NCI-H1694 treated with DMSO at 0.1 percent for 48 hours (cell line): Measurements from ENCODE around the gene HDGFL3.
"Not testable (repeated sequence)": the region's sequence is repeated elsewhere in the genome, so short reads cannot be mapped to it uniquely, and the experiment has no call there.

Experiments
- DNase-seq: peaks from one replicate; lab custom pipeline; 2025; lab: John Stamatoyannopoulos, UW

Gene HDGFL3

DNA sequence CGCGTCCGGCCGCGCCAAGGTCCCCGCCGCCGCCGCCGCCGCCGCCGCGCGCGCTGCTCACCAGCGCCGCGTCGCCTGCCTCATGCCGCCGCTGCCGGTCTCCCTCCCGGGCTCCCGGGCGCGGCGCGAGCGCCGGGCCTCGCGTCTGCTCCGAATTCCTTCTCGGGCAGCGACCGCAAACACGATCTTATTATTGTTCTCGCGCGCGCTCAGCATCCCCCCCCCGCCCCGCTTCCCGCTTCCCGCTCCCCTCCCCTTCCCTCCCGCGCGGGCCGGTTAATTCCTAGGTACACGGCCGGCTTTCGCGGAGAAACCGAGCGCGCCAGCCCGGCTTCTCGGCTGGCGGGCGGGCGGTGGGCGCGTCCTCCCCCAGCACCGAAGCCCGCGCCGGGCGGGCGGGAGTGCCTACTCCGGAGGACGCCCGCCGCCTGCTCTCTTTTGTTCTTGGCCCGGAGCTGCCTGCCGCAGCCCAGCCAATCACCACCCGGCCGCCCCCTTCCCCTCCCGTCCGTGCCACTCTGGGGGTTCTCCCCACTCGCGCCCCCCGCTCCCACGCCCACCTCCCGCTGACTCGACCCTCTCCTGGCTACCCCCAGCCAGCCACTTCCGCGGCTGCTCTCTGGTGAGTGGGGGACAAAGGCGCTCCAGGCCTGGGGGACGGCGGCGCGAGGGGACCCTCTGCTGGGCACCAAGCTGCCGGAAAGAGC lies at the start of gene HDGFL3:
TSS of gene HDGFL3 (minus strand) at position 164 of the 707 bp plus-strand sequence. CDS start 409 bp downstream, outside the sequence.
- DNase-seq, result no peak

DNA sequence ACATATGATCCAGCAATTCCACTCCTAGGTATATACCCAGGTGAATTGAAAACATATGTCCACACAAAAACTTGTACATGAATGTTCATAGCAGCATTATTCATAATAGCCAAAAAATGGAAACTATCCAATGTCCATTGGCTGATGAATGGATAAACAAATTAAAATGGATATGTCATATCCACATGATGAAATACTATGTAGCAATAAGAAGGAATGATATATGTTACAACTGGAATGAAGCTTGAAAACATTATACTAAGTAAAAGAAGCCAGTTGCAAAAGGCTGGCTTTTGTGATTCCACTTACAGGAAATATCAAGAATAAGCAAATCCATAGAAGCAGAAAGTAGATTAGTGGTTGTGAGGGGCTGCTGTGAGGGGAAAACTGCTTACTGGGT lies 43.2 kb upstream of the HDGFL3 start:
- DNase-seq, result no peak

DNA sequence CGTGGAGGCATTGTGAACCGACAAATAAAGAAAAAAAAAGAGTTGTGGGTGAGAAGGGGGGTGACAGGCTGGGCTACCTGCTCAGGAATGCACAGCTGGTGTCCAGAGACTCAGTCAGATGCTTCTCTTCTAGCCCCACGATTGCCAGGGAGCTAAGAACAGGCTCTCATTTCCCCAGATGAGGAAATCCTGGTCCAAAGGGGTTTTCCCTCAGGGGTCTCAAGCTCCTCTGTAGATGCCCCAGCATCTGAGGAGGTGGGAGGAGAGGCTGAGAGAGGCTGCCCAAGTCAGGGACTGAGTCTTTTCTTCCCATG lies 41.4 kb upstream of the HDGFL3 start:
- DNase-seq, result no peak

DNA sequence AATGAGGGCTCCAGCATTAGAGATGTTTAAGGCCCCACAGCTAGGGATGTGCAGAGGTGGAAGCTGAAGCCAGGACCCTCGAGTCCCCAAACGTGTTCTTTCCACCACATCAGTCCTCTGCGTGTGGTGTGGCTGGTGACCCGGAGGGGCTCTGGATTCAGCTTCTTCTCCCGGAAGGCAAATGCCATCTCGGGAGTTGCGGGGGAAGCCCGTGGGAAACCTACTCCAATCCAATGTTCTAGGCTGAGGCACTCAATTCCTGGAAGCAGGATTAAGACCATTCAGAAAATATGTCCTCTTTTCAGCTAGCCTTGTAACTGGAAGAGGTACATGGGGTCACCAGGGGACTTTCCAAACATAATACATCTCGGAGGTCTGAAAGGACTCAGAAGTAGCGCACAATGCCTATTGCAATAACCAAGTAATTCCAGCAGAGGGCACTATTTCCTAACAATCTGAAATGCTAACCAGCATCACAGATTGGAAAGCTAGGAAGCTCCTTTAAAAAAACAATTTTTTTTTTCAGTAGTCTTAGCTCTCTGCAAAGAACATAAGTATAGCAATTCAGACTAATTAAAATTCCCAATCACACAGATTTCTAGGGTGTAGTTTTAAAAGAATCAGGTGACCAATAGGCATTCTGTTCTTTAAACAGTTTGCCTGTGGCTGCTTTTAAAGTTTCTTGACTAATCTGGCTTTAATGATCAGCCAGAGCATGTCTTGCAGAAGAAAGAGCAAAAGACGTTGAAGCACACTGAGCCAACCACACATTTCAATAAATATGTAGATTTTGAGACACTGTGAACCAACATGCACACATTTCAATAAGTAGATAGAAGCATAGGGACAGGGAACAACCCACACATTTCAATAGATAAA lies 40.8 kb upstream of the HDGFL3 start:
- DNase-seq, result peak; percentile 53

DNA sequence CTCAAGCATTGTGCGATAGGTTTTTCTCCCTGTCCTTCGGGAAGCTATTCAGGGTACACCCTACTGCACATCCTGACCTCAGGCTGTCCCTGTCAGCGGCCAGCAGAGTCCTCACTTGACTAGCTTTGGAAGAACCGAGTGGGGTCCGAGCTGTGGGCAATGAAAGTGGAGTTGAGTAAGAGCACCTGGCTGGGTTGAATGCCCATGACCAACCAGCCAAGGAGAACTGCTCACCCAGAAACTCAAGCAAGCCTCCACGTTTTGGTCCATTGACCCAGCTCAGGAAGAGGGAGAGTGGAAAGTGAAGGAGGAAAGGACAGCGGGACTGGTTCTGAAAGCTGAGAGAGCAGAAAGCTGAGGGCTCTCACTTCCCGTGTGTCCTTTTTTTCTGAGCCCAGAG lies 36.0 kb upstream of the HDGFL3 start:
- no peak for DNase-seq

DNA sequence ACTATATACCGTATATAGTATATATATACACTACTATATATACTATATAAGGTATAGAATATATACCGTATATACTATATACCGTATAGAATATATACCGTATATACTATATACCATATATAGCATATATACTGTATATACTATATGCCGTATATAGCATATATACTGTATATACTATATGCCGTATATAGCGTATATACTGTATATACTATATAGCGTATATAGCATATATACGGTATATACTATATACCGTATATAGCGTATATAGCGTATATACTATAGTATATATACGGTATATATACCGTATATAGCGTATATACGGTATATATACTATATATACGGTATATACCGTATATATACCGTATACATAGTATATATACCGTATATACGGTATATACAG lies 22.6 kb upstream of the HDGFL3 start:
- DNase-seq, result no peak

DNA sequence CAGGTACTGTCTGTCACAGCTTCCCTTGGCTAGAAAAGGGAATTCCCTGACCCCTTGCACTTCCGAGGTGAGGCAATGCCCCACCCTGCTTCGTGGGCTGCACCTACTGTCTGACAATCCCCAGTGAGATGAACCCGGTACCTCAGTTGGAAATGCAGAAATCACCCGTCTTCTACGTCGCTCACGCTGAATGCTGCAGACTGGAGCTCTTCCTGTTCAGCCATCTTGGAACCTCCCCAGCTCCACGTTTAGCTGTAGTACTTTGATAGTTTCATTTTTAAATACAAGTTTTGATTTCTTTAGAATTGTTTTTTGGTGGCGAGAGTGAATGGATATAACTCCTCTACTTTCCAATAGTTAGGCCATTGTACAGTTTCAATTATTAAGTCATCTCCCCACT lies 17.8 kb upstream of the HDGFL3 start:
- DNase-seq, result no peak

DNA sequence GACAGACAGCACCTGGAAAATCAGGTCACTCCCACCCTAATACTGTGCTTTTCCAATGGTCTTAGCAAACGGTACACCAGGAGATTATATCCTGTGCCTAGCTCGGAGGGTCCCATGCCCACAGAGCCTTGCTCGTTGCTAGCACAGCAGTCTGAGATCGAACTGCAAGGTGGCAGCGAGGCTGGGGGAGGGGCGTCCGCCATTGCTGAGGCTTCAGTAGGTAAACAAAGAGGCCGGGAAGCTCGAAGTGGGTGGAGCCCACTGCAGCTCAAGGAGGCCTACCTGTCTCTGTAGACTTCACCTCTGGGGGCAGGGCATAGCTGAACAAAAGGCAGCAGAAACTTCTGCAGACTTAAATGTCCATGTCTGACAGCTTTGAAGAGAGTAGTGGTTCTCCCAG lies 14.2 kb upstream of the HDGFL3 start:
- not testable (repeated sequence) for DNase-seq

DNA sequence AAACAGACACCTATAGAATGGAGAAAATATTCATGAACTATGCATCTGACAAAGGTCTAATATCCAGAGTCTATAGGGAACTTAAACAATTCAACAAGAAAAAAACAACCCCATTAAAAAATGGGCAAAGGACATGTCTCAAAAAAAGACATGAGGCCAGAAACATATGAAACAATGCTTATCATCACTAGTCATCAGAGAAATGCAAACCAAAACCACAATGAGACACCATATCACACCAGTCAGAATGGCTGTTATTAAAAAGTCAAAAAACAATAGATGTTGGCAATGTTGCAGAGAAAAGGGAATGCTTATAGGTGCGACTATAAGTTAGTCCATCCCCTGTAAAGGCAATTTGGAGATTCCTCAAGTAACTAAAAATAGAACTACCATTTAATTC lies 11.4 kb upstream of the HDGFL3 start:
- no peak for DNase-seq

DNA sequence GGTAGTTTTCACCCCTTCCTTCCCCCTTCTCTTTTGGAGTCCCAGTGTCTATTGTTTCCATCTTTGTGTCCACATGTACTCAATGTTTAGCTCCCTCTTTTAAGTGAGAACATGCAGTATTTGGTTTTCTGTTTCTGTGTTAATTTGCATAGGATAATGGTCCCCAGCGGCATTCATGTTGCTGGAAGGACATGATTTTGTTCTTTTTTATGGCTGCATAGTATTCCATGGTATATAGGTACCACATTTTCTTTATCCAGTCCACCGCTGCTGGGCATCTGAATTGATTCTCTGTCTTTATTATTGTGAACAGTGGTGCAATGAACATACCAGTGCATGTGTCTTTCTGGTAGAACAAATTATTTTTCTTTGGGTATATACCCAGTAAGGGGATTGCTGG lies 7.7 kb upstream of the HDGFL3 start:
- no peak for DNase-seq

DNA sequence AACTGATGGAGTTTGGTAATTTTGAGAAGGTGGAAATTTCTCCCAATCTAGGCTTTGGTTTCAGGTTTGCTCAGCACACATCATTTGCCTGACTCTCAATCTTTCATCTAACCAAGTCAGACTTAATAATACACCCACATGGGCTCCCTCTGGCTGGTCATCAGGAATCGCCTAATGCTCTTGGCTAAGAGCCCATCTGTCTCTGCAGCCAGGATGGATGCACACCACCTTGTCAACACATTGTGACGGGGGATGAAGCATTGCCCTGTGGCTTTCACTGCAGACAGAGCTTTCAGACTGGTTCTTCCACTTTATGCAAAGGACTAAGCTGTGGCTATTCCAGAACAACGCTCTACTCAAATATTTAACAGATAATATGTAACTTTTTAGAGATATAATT lies 3.0 kb upstream of the HDGFL3 start:
- no peak for DNase-seq

DNA sequence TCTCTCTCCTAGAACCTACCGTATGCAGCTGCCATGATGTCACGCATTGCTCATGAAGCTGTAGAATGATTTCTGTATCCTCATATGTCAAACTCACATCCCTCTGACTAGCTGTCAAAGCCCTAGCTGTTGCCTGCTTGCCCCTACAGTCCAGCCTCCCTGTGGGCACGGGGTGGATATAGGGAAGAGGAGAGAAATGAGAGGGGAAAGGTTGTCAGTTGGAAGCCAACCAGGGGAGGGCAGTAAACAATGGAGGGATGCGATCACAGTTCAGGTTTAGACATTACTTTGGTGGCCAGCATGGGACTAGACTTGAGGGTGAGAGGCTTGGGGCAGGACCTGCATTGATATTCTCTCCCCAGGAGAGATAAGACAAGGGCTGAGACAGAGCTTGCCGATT lies 1.7 kb upstream of the HDGFL3 start:
- DNase-seq, result no peak

DNA sequence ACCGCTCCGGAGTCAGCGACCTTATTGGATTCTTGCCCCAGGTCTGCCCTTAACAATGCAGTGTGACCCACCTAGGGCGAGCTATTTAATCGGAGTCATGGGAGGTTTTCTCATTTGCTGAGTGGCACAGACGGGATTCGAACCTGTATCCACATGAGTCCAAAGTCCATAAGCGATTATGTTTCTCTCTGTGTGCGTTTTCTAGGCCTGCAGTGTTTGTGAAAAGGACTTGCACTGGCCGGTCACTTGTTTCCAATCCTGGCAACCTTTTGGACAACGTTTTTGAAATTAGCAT lies 691 bp upstream of the HDGFL3 start:
- DNase-seq, result peak; percentile 25

DNA sequence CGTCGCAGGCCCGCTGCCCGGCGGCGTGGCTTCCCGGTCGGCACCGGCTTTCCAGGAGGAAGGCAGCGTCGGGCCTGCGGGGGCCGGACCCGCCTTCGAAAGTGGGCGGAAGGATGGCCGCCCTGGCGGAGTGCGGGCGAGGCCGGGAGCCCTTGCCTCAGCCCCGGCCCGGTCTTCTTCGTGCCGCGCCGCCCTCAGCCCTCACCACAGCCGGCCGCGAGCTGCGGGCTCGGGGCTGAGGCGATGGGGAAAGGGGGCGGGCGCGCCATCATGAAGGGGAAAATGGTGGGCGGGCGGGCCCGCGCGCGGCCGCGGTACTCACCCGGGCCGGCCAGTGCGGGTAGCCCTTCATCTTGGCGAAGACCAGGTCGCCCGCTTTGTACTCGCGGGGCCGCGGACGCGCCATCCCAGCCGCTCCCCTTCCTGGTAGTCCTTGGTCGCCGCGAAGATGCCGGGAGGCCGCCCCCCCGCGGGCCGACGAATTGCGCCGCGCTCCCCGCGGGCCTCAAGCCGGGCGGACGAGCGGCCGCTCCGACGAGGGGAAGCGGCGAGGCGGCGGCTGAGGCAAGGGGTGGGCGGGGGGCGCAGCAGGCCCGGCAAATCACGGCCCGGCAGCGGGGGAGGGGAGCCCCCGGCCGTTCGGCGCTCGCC lies 489 bp downstream of the HDGFL3 start:
- no peak for DNase-seq

DNA sequence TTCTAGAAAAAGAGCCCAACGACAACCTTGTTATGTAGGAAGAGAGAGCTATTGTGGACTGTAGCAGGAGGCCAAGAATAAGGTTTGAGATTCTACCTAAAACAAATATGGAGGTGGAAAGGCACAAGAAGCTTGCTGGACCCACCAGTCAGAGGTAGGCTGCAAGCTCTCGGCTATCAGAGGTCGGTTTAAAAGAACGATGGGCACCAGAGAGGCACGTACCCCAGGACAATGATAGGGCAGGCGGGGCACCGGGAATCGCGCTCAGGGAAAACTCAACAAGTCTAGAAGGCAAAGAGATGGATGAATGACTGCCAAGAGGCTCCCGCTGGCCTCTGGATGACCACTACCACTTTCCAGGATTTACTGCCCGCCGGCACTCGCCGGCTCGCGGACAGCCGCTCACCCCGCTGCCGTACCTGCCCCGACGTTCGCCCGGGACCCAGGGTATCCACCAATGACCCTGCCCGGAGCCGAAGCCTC lies 1.1 kb downstream of the HDGFL3 start:
- no peak for DNase-seq

DNA sequence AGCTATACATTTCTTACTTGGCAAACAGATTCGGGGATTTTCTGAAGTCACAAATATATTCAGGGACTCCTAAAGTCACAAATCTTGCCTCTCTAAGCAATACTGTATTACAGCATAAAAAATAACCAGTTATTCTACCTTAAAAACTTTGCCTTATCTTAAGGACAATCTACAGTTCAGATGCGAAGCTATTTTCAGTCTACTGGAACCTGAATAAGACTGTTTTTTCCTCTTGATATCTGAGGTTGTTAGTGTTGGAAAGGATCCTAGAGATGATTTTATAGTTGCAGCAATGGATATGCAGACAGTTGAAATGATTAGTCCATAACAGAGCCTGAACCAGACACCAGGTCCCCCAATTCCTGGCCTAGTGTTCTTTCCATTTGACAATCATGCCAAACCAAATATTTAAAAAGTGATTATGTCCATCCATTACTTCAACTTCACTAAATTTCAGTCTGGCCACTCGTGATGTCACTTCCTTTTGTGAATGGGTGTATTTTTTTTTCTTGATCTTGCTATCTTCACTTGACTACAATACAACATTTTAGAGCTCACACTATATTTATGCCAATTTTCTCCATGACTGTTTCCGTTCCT lies 1.8 kb downstream of the HDGFL3 start:
- peak; percentile 7 for DNase-seq

DNA sequence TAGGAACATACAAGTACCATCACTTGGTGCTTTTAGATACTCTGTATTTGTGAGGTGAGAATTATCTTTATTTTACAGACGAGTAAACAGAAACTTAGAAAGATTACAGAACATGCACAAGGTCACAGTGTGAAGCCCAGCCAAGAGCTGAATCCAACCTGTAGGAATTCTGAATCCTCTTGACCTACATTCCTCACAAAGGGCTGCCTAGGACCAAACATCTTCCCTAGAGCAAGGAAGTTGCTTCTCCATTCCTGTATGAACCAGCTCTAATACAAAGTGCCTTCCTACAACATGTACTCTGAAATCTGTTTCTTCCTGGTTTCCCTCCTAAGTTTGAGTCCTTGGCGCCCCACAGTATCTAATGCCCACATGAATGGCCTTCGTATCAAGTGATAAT lies 2.9 kb downstream of the HDGFL3 start:
- no peak for DNase-seq

DNA sequence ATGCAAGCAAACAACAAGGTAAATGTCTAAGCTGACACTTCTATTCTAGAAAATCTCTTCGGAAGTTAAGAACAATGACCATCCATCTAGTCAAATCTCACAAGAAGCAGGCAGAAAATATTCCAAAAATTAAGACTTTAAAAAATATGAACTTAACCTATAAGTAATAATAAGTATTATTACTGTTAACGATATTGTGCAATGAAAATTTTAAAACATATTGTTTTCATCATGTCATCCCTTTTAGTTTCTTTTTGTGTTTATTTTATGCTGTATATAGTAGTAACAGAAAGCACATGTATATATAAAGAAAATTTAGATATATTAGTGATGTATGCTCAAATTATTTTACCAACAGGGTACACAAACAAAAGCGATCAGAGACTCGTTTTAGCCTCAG lies 4.1 kb downstream of the HDGFL3 start:
- DNase-seq, result no peak

DNA sequence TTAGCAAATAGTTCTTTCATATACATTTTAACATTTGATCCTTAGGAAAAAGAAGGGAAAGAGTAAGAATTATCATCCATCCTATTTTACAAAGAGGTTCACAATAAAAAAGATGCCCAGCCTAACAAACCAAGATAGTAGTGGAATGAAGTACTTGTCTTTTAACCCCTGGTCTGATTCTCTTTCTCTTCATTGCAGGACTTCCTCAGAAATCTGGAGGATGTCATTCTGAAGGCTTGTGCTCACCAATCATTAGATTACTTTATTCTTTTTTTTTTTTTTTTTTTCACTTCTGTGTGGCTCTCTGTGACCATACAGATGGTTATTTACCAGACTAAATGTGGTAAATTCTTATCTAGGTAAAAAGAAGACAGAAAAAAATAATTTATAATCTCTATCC lies 7.0 kb downstream of the HDGFL3 start:
- no peak for DNase-seq

DNA sequence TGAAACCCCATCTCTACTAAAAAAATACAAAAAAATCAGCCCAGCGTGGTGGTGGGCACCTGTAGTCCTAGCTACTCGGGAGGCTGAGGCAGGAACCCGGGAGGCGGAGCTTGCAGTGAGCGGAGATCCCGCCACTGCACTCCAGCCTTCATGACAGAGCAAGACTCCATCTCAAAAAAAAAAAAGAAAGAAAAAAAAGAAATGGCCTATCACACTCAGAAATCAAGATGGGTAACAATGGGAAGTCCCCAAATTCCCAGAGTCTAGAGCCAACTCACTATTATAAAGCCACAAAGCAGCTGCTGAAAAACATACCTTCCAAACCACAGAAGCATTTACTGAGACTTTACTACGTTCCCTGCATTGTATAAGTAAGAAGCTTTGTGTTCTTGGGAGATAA lies 7.5 kb downstream of the HDGFL3 start:
- DNase-seq, result no peak

DNA sequence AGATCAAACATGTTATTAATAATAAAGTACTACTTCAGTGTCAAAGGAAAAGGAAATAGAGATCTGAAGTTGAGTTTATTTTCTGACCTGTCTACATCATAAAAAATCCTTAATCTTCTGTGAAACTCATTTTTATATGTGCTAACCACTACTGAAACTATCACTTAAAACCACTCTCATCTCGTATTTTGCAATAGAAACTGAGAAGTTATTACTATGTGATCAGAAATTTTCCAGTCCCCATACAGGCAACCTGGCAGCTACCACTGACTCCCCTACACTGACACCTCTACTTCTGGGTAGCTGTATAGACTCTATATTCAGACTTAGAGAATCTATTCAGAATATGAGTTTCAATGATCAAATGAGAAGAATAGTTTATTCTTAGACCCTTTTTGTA lies 8.3 kb downstream of the HDGFL3 start:
- no peak for DNase-seq

DNA sequence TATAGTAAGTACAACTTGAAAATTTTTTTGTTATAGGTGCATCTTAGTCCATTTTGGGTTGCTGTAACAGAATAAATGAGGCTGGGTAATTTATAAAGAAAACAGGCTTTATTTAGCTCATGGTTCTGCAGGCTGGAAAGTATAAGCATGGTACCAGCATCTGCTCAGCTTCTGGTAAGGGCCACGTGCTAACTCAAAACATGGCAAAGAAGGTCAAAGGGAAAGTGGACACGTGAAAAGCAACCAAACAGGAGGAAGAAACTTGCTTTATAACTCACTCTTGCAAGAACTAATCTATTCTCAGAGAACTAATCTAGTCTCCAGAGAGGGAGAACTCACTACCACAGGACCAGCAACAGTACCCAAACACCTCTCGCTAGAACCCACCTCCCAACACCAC lies 9.1 kb downstream of the HDGFL3 start:
- DNase-seq, result no peak

DNA sequence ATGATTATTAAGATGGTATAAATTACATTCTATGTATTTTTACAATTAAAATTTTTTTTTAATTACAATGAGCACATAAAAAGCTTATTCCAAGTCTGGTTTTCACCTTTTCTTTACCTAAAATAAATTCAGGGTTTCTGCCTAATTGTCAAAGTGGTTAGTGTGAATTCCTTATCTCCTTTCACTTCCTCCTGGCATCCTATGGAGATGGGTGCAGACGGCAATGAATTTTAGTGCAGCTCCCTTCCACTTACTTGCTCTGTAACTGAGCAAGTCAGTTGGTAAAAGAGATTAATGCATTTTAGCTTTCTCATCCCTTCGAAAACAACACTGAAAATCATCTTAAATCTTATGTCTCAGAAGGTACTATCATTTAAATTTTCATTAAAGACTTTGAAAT lies 13.1 kb downstream of the HDGFL3 start:
- DNase-seq, result no peak
